Body of pancreas (tissue), 4 donors: Measurements from ENCODE around the gene NFATC2.

ENCODE experiments used
- CTCF ChIP-seq, 7 experiments: fragments of 450-650 bp in 4 of 7; fragments of 200-600 bp in 3 of 7; sonication (generic) in 3 of 7; IDR thresholded peaks; one replicate each; pipeline ENCODE4 v1.5.1; 2016 to 2019; ENCODE audit warnings: antibody characterized with exemption in 7 of 7
- POLR2A ChIP-seq, 3 donors: fragments of 450-650 bp; IDR thresholded peaks; one replicate each; pipeline ENCODE4 v1.6.1; 2016; ENCODE audit warnings: antibody characterized with exemption in 3 of 3, mild to moderate bottlenecking in 2 of 3

- no peak for TF ChIP-seq CTCF (IDR thresholded peaks at IDR 0.05)
- TF ChIP-seq POLR2A (IDR thresholded peaks at IDR 0.05), result no peak
Measured at GRCh38 chr20:51360451-51361201, 181.9 kb downstream of the NFATC2 start.
